Chondrocyte (in vitro differentiated cells): ENCODE measurements around the gene SV2B. TPM values are rescaled to one million over a fixed set of nuclear protein-coding genes. Genes with fewer than 3 reads are reported as not detected.

Source experiments
- DNase-seq: peaks from one replicate; pipeline ENCODE4 v3.0.0; 2021; ENCODE audit warnings: mixed read lengths, low spot score
- H3K27ac Mint-ChIP-seq: one replicate; pipeline ENCODE4 v1.8.0; 2021; ENCODE audit warnings: mild to moderate bottlenecking, moderate library complexity, mixed read lengths; ENCODE audit not compliant: unreplicated experiment
- H3K27me3 Mint-ChIP-seq: 2 replicates; pipeline ENCODE4 v1.8.0; 2021; ENCODE audit warnings: low read depth, mixed read lengths
- H3K36me3 Mint-ChIP-seq: 2 replicates; pipeline ENCODE4 v1.8.0; 2021; ENCODE audit warnings: low read depth, mixed read lengths
- H3K4me1 Mint-ChIP-seq: 2 replicates; pipeline ENCODE4 v1.8.0; 2021; ENCODE audit warnings: low read depth, mild to moderate bottlenecking, mixed read lengths
- H3K4me3 Mint-ChIP-seq: one replicate; pipeline ENCODE4 v1.8.0; 2021; ENCODE audit warnings: mild to moderate bottlenecking, moderate library complexity, mixed read lengths; ENCODE audit not compliant: unreplicated experiment
- H3K9me3 Mint-ChIP-seq: 2 replicates; pipeline ENCODE4 v1.8.0; 2021; ENCODE audit warnings: low read depth, mixed read lengths
- total RNA-seq: library from RNA; stranded (reverse); gene quantifications from 3 replicates; pipeline ENCODE4 v1.2.1, GENCODE V29; 2021
- TF ChIP-seq, protein P1 (sequence below): fragments of 200-600 bp; sonication (generic); IDR thresholded peaks from 2 replicates; pipeline ENCODE4 v1.5.0; 2021; ENCODE audit warnings: antibody characterized with exemption, mild to moderate bottlenecking, moderate library complexity

SV2B gene
- total RNA-seq, 1 donor from 2014 or later, result not detected

DNA sequence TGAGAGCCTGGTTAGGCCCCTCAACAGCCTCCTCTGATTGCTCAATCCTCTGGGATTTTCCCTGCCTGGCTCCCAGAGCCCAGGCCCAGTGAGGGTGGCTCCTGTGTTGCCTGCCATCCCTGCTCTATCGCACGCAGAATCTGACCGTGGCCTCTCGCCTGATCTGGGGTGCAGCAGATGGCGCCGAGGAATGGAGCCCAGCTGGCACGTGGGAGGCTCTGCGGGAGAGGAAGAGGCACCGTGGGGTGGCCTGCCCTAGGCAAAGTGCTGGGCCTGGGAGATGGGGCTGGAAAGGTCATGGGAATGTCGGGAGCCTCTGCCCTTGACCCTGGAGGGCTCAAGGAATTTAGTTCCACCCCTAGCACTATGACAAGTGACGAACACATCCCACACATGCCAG lies 10.3 kb downstream of the SV2B start:
- no peaks in the 10 kb centered on the region for H3K4me1 Mint-ChIP-seq
- H3K9me3 Mint-ChIP-seq, result no peaks in the 10 kb centered on the region
- H3K4me3 Mint-ChIP-seq, result no peak overlapping the region
- TF ChIP-seq, protein P1, sequence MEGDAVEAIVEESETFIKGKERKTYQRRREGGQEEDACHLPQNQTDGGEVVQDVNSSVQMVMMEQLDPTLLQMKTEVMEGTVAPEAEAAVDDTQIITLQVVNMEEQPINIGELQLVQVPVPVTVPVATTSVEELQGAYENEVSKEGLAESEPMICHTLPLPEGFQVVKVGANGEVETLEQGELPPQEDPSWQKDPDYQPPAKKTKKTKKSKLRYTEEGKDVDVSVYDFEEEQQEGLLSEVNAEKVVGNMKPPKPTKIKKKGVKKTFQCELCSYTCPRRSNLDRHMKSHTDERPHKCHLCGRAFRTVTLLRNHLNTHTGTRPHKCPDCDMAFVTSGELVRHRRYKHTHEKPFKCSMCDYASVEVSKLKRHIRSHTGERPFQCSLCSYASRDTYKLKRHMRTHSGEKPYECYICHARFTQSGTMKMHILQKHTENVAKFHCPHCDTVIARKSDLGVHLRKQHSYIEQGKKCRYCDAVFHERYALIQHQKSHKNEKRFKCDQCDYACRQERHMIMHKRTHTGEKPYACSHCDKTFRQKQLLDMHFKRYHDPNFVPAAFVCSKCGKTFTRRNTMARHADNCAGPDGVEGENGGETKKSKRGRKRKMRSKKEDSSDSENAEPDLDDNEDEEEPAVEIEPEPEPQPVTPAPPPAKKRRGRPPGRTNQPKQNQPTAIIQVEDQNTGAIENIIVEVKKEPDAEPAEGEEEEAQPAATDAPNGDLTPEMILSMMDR, result no peak
- H3K27ac Mint-ChIP-seq, result no peak overlapping the region
- peaks cover 17% of the 10 kb centered on the region for H3K27me3 Mint-ChIP-seq
- H3K36me3 Mint-ChIP-seq, result no peaks in the 10 kb centered on the region
- no peak for DNase-seq

DNA sequence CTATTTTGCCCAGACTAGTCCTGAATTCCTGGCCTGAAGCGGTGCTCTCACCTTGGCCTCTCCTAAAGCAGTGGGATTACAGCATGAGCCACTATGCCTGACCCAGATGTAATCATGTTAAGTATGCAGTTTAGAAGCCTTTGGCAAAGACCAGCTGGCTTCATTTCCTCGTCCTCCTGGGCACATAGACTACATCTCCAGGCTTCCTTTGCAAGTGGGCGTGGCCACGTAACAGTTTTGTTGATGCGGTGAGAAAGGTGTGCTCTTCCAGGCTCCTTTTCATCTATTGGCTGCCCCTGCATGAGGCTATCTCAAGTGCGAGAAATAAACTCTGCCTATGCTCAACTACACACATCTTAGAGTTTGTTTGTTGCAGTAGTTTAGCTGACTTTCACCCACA lies 13.0 kb downstream of the SV2B start:
- TF ChIP-seq, protein P1, result no peak
- H3K36me3 Mint-ChIP-seq, result no peaks in the 10 kb centered on the region
- H3K27ac Mint-ChIP-seq, result no peak overlapping the region
- H3K27me3 Mint-ChIP-seq, result peaks cover 19% of the 10 kb centered on the region
- no peak overlapping the region for H3K4me3 Mint-ChIP-seq
- H3K4me1 Mint-ChIP-seq, result no peaks in the 10 kb centered on the region
- DNase-seq, result no peak
- no peaks in the 10 kb centered on the region for H3K9me3 Mint-ChIP-seq

DNA sequence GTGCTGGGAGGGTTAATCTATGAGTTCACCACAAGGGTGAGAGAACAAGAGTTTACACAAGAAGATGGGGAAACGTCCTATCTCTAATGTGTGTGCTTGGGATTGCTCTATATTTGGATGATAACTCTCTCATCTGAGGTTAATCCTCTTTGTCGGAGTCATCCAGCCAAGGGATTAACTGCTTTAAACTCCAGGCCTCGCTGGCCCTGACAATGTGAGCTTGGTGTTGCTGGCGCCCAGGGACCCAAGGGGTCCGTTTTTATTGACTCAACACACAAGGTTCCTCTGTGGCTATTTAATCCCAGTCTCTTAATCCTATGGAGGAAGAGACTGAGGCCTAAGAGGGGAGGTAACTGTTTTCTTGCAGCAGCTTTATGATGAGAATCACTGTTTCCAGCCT lies 14.2 kb downstream of the SV2B start:
- no peaks in the 10 kb centered on the region for H3K36me3 Mint-ChIP-seq
- peaks cover 19% of the 10 kb centered on the region for H3K27me3 Mint-ChIP-seq
- H3K4me1 Mint-ChIP-seq, result no peaks in the 10 kb centered on the region
- TF ChIP-seq, protein P1, result no peak
- H3K4me3 Mint-ChIP-seq, result no peak overlapping the region
- no peak overlapping the region for H3K27ac Mint-ChIP-seq
- DNase-seq, result no peak
- H3K9me3 Mint-ChIP-seq, result no peaks in the 10 kb centered on the region

DNA sequence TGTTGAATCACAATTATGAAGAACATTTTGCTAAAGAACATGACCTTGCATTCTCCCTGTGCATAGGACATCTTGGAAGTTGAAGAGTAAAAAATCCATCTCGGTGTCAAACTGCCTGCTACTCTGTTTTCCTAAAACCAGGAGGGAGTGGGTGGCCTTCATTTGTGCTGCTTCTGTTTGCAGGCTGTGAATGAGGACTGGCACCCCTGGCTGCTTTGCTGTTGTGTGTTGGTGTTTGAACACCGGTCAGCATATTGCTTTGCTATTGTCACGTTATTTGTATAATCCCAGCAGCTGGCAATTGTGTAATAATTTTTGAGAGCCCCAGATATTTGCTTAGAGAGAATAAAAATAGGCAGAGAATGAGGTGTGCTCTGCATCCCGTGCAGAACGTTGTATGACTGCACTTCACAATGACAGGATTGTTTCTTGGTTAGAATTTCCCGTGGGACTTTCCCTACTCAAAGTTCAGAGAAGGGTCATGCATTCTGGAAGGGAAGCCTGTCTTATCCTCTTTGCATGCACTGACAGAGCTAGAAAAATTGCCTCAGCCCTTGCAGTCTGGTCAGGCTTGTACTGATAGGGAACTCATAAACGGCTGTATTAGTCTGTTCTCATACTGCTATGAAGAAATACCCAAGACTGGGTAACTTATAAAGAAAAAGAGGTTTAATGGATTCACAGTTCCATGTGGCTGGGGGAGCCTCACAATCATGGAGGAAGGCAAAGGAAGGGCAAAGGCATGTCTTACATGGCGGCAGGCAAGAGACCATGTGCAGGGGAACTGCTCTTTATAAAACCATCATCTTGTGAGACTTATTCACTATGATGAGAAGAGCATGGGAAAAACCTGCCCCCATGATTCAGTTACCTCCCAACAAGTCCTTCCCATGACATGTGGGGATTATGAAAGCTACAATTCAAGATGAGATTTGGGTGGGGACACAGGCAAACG lies 16.3 kb downstream of the SV2B start:
- H3K4me1 Mint-ChIP-seq, result no peaks in the 10 kb centered on the region
- H3K27me3 Mint-ChIP-seq, result peaks cover 20% of the 10 kb centered on the region
- DNase-seq, result no peak
- H3K36me3 Mint-ChIP-seq, result no peaks in the 10 kb centered on the region
- TF ChIP-seq, protein P1, result no peak
- H3K4me3 Mint-ChIP-seq, result no peak overlapping the region
- H3K27ac Mint-ChIP-seq, result no peak overlapping the region
- no peaks in the 10 kb centered on the region for H3K9me3 Mint-ChIP-seq

DNA sequence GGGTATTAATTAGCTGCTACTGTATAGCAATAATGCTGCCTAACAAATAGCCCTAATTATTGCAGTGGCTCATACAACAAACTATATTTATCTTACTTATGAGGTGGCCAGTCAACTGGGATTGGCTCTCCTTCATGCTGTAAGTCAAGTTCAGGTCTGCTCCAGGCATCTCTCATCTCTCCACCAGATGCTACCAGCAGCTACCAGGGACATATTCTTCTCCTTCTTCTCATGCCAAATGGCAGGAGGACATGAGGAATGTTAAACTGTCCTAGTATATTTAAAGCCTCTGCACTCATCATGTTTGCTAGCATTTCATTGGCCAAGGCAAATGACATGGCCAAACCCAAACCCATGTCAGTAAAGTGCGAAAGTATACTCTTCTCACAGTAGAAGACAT lies 17.3 kb downstream of the SV2B start:
- Mint-ChIP-seq H3K27me3 (peaks cover 17% of the 10 kb centered on the region), H3K9me3 (no peaks in the 10 kb centered on the region), H3K4me1 (no peaks in the 10 kb centered on the region), H3K27ac (no peak overlapping the region), H3K36me3 (no peaks in the 10 kb centered on the region), H3K4me3 (no peak overlapping the region)
- TF ChIP-seq, protein P1, result no peak
- DNase-seq, result no peak
